ENCODE results near the gene METTL17. TPM values are rescaled to one million over a fixed set of nuclear protein-coding genes. Genes with fewer than 3 reads are reported as not detected.

Gene METTL17
- total and polyA plus RNA-seq, 9 of the 15 experiments (the other 6 are each of a cell fraction or from before 2014, with no cell fraction given) = 65.6 to 150 (median 90.0) TPM

GRCh38 chr14:21018286-21018685 is 28.5 kb downstream of the METTL17 start (continued):
- TF ChIP-seq CHD7 (IDR thresholded peaks at IDR 0.05; ENCODE audit: low read depth, low read length) = no peak
- no peak for TF ChIP-seq ELK1 (CRISPR knock-in tag; IDR thresholded peaks at IDR 0.05)
- TF ChIP-seq NFE2L1 (tag; IDR thresholded peaks at IDR 0.05; ENCODE audit: borderline replicate concordance, low read depth) = no peak
- TF ChIP-seq, protein P1, sequence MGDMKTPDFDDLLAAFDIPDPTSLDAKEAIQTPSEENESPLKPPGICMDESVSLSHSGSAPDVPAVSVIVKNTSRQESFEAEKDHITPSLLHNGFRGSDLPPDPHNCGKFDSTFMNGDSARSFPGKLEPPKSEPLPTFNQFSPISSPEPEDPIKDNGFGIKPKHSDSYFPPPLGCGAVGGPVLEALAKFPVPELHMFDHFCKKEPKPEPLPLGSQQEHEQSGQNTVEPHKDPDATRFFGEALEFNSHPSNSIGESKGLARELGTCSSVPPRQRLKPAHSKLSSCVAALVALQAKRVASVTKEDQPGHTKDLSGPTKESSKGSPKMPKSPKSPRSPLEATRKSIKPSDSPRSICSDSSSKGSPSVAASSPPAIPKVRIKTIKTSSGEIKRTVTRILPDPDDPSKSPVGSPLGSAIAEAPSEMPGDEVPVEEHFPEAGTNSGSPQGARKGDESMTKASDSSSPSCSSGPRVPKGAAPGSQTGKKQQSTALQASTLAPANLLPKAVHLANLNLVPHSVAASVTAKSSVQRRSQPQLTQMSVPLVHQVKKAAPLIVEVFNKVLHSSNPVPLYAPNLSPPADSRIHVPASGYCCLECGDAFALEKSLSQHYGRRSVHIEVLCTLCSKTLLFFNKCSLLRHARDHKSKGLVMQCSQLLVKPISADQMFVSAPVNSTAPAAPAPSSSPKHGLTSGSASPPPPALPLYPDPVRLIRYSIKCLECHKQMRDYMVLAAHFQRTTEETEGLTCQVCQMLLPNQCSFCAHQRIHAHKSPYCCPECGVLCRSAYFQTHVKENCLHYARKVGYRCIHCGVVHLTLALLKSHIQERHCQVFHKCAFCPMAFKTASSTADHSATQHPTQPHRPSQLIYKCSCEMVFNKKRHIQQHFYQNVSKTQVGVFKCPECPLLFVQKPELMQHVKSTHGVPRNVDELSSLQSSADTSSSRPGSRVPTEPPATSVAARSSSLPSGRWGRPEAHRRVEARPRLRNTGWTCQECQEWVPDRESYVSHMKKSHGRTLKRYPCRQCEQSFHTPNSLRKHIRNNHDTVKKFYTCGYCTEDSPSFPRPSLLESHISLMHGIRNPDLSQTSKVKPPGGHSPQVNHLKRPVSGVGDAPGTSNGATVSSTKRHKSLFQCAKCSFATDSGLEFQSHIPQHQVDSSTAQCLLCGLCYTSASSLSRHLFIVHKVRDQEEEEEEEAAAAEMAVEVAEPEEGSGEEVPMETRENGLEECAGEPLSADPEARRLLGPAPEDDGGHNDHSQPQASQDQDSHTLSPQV (IDR thresholded peaks at IDR 0.05) = no peak
- TF ChIP-seq, protein P2, sequence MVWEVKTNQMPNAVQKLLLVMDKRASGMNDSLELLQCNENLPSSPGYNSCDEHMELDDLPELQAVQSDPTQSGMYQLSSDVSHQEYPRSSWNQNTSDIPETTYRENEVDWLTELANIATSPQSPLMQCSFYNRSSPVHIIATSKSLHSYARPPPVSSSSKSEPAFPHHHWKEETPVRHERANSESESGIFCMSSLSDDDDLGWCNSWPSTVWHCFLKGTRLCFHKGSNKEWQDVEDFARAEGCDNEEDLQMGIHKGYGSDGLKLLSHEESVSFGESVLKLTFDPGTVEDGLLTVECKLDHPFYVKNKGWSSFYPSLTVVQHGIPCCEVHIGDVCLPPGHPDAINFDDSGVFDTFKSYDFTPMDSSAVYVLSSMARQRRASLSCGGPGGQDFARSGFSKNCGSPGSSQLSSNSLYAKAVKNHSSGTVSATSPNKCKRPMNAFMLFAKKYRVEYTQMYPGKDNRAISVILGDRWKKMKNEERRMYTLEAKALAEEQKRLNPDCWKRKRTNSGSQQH (CRISPR knock-in tag; IDR thresholded peaks at IDR 0.05) = no peak
- no peak for TF ChIP-seq IFI16 (CRISPR knock-in tag; IDR thresholded peaks at IDR 0.05)
- no peak for TF ChIP-seq POLR2G (IDR thresholded peaks at IDR 0.05; ENCODE audit: low read depth, low read length)
- TF ChIP-seq RB1 (IDR thresholded peaks at IDR 0.05; ENCODE audit: low read depth) = no peak
- no peak for TF ChIP-seq ADNP (tag; IDR thresholded peaks at IDR 0.05)
- TF ChIP-seq CCAR2 (IDR thresholded peaks at IDR 0.05; ENCODE audit: low read depth, low read length) = no peak

All from K562 (cell line).